K562 (cell line): ENCODE measurements around the gene ANXA2. TPM values are rescaled to one million over a fixed set of nuclear protein-coding genes. Genes with fewer than 3 reads are reported as not detected.

Experiments used
- ATAC-seq: fragments of 200-7000 bp; cut with Tn5 transposase; 3 replicates; pipeline ENCODE4 v1.9.1; 2020; ENCODE audit warnings: moderate library complexity
- BruUV-seq: library from RNA; stranded (reverse); fragments of 400-500 nt; replicated peaks from 2 replicates; lab custom pipeline; 2021; lab: Mats Ljungman, UMichigan
- CTCF ChIA-PET: fragments of 300-600 bp; formaldehyde crosslinking; extraction: SDS; loops from one replicate; lab custom pipeline; 2021; ENCODE audit warnings: low intra/inter-chr PET ratio; lab: Yijun Ruan, JAX
- POLR2A ChIA-PET: fragments of 300-600, 350-650 bp; sonication (Branson Sonifier 250); formaldehyde crosslinking; extraction: SDS; loops from one replicate; lab custom pipeline; 2021; ENCODE audit warnings: antibody characterized with exemption, inconsistent platforms; lab: Yijun Ruan, JAX
- DNase-seq, 4 experiments: peaks; one replicate each; pipeline versions ENCODE4 v3.0.0 to v3.0.0-alpha.2; 2011 to 2018; ENCODE audit warnings: low spot score in 3 of 4, mixed read lengths in 3 of 4; ENCODE audit errors: extremely low read depth in 1 of 4
- FAIRE-seq: peaks from 2 replicates; lab custom pipeline; 2011; peaks lifted over from hg19 to GRCh38; lab: Jason Lieb, UNC
- H2AFZ ChIP-seq: 2 replicates; pipeline ENCODE4 v1.6.0; 2011; ENCODE audit warnings: low read depth, low read length, control low read depth, inconsistent platforms
- H3K27ac ChIP-seq: fragments of 200-600 bp; 3 replicates; pipeline ENCODE4 v1.8.0; 2011; ENCODE audit warnings: low read depth, mild to moderate bottlenecking, control low read depth, inconsistent platforms, low read length, moderate library complexity, mixed read lengths; ENCODE audit errors: extremely low read depth
- H3K27me3 ChIP-seq, 2 experiments: fragments of 300-600 bp in 1 of 2; 2 replicates in 1 of 2; 3 replicates in 1 of 2; pipeline versions ENCODE4 v1.6.0 to v1.8.0; 2011; ENCODE audit warnings: inconsistent platforms in 2 of 2, low read length in 2 of 2, mild to moderate bottlenecking in 1 of 2, mixed read lengths in 1 of 2, moderate library complexity in 1 of 2; ENCODE audit not compliant: control insufficient read depth in 2 of 2, insufficient read depth in 2 of 2
- H3K36me3 ChIP-seq: fragments of 300-600 bp; 3 replicates; pipeline ENCODE4 v1.8.0; 2011; ENCODE audit warnings: mild to moderate bottlenecking, low read length, inconsistent platforms; ENCODE audit not compliant: control insufficient read depth, insufficient read depth
- H3K4me1 ChIP-seq, 2 experiments: fragments of 200-600 bp in 1 of 2; replicated peaks in 1 of 2; 2 replicates in 1 of 2; 3 replicates in 1 of 2; pipeline versions ENCODE4 v1.5.1 to v1.8.0; 2011; ENCODE audit warnings: inconsistent platforms in 2 of 2, low read length in 2 of 2, mild to moderate bottlenecking in 1 of 2, mixed read lengths in 1 of 2, moderate library complexity in 1 of 2; ENCODE audit not compliant: control insufficient read depth in 2 of 2, insufficient read depth in 2 of 2
- H3K4me2 ChIP-seq: 2 replicates; pipeline ENCODE4 v1.6.1; 2011; ENCODE audit warnings: low read length, control low read depth, inconsistent platforms, mixed read lengths; ENCODE audit not compliant: insufficient read depth
- H3K4me3 ChIP-seq: fragments of 200-600 bp; sonication (generic), shearing (Covaris generic); 2 replicates; pipeline ENCODE4 v1.5.1; 2016; ENCODE audit warnings: control low read depth, inconsistent platforms
- H3K79me2 ChIP-seq: fragments of 200-600 bp; 3 replicates; pipeline ENCODE4 v1.8.0; 2011; ENCODE audit warnings: low read length, inconsistent platforms; ENCODE audit not compliant: control insufficient read depth, insufficient read depth
- H3K9ac ChIP-seq, 2 experiments: 2 replicates each; pipeline versions ENCODE4 v1.6.0 to v1.6.1; 2011; ENCODE audit warnings: low read depth in 2 of 2, low read length in 2 of 2, control low read depth in 1 of 2, inconsistent platforms in 1 of 2, mild to moderate bottlenecking in 1 of 2, mixed read lengths in 1 of 2; ENCODE audit not compliant: insufficient read depth in 1 of 2
- H3K9me1 ChIP-seq: one replicate; pipeline ENCODE4 v1.6.0; 2011; ENCODE audit warnings: inconsistent platforms, mild to moderate bottlenecking, low read length, moderate library complexity; ENCODE audit not compliant: control insufficient read depth, insufficient read depth
- H3K9me3 ChIP-seq: replicated peaks from 2 replicates; pipeline ENCODE4 v1.5.1; 2011; ENCODE audit warnings: low read depth, low read length, inconsistent platforms; ENCODE audit not compliant: control insufficient read depth, insufficient read depth
- H4K20me1 ChIP-seq: replicated peaks from 2 replicates; pipeline ENCODE4 v1.6.1; 2011; ENCODE audit warnings: low read length, inconsistent platforms, mixed read lengths; ENCODE audit not compliant: control insufficient read depth, insufficient read depth
- FOSL1 ChIP-seq: fragments of 200-800 bp; sonication (Bioruptor generic); conservative IDR thresholded peaks from 2 replicates; pipeline ENCODE4 v1.6.1; 2016; ENCODE audit warnings: missing genetic modification characterization, missing compliant biosample characterization
- KDM1A ChIP-seq, 2 experiments: fragments of 450-650 bp; IDR thresholded peaks; 2 replicates each; pipeline ENCODE4 v1.6.1; 2016; ENCODE audit warnings: mild to moderate bottlenecking in 2 of 2
- in situ Hi-C: fragments of 300-500 bp; cut with MboI; formaldehyde crosslinking; loops from 4 replicates; pipeline ENCODE4 v1.15.0; 2018; ENCODE audit warnings: inconsistent platforms, mixed read lengths
- intact Hi-C: fragments of 100-400 bp; cut with micrococcal nuclease; formaldehyde crosslinking; loops from 2 replicates; pipeline ENCODE4 v1.14.2; 2022
- polyA plus RNA-seq, 8 experiments: library from polyadenylated mRNA; depleted of rRNA in 4 of 8; stranded (reverse) in 5 of 8; unstranded in 3 of 8; fragments of >200 nt; fragmentation: Nextera tagmentation in 2 of 8; fragmentation: Illumina TruSeq in 1 of 8; extraction: Ambion mirVana in 2 of 8; extraction: Trizol in 1 of 8; gene quantifications; 2 replicates each; pipeline versions ENCODE4 v1.2.1 to v1.2.3, GENCODE V29; 2011 to 2014; ENCODE audit warnings: inconsistent platforms in 1 of 8, missing spikeins in 1 of 8
- total RNA-seq, 7 experiments: library from RNA; depleted of rRNA in 6 of 7; stranded (reverse); fragments of >200 nt in 6 of 7; fragmentation: Illumina TruSeq in 2 of 7; extraction: Trizol in 2 of 7; gene quantifications; 2 replicates each; pipeline versions ENCODE4 v1.2.1 to v1.2.3, GENCODE V29; 2011 to 2021; ENCODE audit warnings: low replicate concordance in 1 of 7
- TF ChIP-seq, protein P1 (sequence below): fragments of 450-650 bp; formaldehyde crosslinking; IDR thresholded peaks from 2 replicates; pipeline ENCODE4 v1.4.0; 2022; ENCODE audit warnings: missing genetic modification characterization
- TF ChIP-seq, protein P2 (sequence below), 2 experiments: fragments of 250-450 bp in 1 of 2; fragments of 450-650 bp in 1 of 2; sonication (Bioruptor Pico) in 1 of 2; IDR thresholded peaks; 2 replicates each; pipeline versions ENCODE4 v1.6.1 to v1.8.0; 2016 to 2021; ENCODE audit warnings: mild to moderate bottlenecking in 2 of 2, moderate library complexity in 2 of 2, missing compliant biosample characterization in 1 of 2, missing genetic modification characterization in 1 of 2
- TF ChIP-seq, protein P3 (sequence below), 2 experiments: fragments of 450-650 bp in 1 of 2; sonication (generic) in 1 of 2; formaldehyde crosslinking in 1 of 2; IDR thresholded peaks in 1 of 2; conservative IDR thresholded peaks in 1 of 2; 2 replicates each; pipeline versions ENCODE4 v1.6.1 to v1.8.1; 2016 to 2023; ENCODE audit warnings: mild to moderate bottlenecking in 2 of 2, moderate library complexity in 2 of 2, inconsistent platforms in 1 of 2, missing genetic modification reagents in 1 of 2

ANXA2 gene
- total and polyA plus RNA-seq, 9 of the 15 experiments (the other 6 are each of a cell fraction or from before 2014, with no cell fraction given), result 301 to 1,102 (median 452) TPM

DNA sequence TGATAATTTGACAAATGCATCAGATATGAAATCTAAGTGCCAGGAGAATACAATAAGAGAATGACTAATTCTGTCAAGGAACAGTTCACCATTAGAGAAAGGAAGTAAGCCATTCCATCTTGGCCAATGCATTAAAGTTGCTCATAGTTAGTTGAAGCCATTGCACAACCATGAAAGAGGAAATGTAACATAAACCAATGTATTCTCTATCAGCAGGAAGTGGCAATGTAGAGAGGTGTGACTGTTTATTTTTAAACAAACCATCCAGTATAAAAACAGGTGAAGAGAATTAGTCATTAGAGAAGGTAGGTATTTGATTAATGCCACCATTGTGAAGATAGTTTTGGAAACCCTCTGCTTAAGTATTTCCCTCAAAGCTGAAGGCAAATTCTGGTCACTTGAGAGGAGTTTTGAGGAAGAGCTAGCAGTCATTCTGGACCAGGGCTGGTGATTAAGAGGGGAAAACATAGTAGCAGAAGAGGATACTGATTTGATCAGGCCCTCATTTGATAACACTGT, 10.7 kb upstream of the ANXA2 start (continued):
- TF ChIP-seq, protein P1, sequence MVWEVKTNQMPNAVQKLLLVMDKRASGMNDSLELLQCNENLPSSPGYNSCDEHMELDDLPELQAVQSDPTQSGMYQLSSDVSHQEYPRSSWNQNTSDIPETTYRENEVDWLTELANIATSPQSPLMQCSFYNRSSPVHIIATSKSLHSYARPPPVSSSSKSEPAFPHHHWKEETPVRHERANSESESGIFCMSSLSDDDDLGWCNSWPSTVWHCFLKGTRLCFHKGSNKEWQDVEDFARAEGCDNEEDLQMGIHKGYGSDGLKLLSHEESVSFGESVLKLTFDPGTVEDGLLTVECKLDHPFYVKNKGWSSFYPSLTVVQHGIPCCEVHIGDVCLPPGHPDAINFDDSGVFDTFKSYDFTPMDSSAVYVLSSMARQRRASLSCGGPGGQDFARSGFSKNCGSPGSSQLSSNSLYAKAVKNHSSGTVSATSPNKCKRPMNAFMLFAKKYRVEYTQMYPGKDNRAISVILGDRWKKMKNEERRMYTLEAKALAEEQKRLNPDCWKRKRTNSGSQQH, result no peak
- TF ChIP-seq, all 486 proteins: peak for 6

DNA sequence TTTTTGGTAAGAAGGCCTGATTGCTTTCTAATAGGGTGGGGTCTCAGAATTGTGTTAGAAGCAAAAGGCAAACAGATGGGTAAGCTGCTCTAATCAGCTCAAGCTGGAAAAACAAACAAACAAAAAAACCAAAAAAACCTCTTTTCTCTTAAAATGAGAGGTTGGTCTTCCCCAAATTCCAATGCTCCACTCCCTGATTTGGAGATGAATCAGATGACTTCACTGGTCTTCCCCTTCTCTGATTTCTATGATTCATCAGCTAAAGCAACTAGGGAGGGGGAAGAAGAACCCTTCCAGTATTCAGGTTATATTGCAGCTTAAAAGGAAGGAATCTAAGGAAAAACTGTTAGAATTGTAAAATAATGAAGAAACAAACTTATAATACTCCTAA, 9.6 kb upstream of the ANXA2 start:
- no peaks in the 10 kb centered on the region for H3K36me3 ChIP-seq
- H3K4me3 ChIP-seq, result no peak overlapping the region
- BruUV-seq, result no TSS peak
- in situ Hi-C loops, result no loop called here
- H3K27me3 ChIP-seq, result no peaks in the 10 kb centered on the region
- H3K9me1 ChIP-seq, result no peaks in the 10 kb centered on the region
- H3K4me2 ChIP-seq, result no peak overlapping the region
- POLR2A ChIA-PET, result no interaction called here
- H3K9me3 ChIP-seq, result no peaks in the 10 kb centered on the region
- no peaks in the 10 kb centered on the region for H4K20me1 ChIP-seq
- TF ChIP-seq, protein P2, sequence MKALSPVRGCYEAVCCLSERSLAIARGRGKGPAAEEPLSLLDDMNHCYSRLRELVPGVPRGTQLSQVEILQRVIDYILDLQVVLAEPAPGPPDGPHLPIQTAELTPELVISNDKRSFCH (CRISPR knock-in tag; IDR thresholded peaks at IDR 0.05), result no peak
- TF ChIP-seq, protein P2 (tag; IDR thresholded peaks at IDR 0.05), result no peak
- 0 out of 2 replicates have a peak, but pooled peaks have one; percentile 36 for TF ChIP-seq FOSL1 (tag)
- TF ChIP-seq, protein P3, sequence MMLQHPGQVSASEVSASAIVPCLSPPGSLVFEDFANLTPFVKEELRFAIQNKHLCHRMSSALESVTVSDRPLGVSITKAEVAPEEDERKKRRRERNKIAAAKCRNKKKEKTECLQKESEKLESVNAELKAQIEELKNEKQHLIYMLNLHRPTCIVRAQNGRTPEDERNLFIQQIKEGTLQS (IDR thresholded peaks at IDR 0.05), result 0 out of 2 replicates have a peak, but pooled peaks have one; percentile 19
- TF ChIP-seq, protein P3 (CRISPR knock-in tag; conservative IDR thresholded peaks at IDR 0.05), result no peak
- peak; percentile 69 to 78; a peak in 3 of 4 replicates for TF ChIP-seq KDM1A (IDR thresholded peaks at IDR 0.05)
- H2AFZ ChIP-seq, result no peak overlapping the region
- FAIRE-seq (no peak), ATAC-seq (no peak), DNase-seq (no peak)
- no peaks in the 10 kb centered on the region; a peak in 2 of 5 replicates for H3K4me1 ChIP-seq
- H3K79me2 ChIP-seq, result no peaks in the 10 kb centered on the region
- intact Hi-C loops, result no loop called here
- H3K27ac ChIP-seq, result no peak overlapping the region
- CTCF ChIA-PET, result no interaction called here
- H3K9ac ChIP-seq, result no peak overlapping the region
